Activated CD4-positive, alpha-beta T cell treated with anti-CD3 and anti-CD28 coated beads for 24 hours (primary cell): ENCODE data around the gene SYMPK.

Source experiments
- DNase-seq, 2 donors: peaks; one replicate each; pipeline ENCODE4 v3.0.0-alpha.2; 2020; ENCODE audit warnings: low read depth in 2 of 2

The SYMPK gene

DNA sequence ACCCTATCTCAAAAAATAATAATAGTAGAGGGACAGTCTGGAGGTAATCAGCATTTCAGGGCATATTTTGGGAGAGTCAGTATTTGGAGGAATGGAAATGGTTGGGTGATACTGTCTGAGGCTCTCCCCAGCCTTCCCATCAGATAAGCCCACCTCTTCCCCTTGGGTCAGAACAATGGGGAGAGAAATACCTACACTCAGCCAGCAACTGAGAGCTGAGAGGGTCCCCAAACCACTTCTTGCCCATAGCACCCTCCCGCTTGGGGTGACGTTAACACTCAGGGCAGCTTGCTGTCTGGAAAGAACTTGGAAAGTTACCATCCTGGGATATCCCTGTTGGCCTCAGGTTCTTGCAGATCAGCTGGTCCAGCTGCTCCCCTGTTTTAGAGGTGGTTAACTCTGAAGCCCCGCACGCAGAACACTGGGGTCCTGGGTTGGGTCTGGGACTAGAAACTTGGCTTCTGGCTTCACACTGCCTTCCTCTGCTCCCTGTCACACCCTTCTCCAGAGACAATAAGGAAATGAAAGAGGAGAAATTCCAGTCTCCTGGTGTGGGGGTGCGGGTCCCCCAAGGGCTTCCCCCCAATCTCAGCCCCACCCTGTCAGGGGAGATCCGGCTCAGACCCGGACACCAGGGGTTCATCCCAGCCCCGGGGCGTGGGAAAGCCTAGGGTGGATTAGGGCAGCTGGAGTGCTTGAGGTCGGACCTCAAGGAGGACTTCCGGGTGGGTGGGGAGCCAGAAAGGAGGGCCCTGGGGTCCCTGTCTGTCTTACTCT lies 3.6 kb upstream of the SYMPK start:
- no peak for DNase-seq

DNA sequence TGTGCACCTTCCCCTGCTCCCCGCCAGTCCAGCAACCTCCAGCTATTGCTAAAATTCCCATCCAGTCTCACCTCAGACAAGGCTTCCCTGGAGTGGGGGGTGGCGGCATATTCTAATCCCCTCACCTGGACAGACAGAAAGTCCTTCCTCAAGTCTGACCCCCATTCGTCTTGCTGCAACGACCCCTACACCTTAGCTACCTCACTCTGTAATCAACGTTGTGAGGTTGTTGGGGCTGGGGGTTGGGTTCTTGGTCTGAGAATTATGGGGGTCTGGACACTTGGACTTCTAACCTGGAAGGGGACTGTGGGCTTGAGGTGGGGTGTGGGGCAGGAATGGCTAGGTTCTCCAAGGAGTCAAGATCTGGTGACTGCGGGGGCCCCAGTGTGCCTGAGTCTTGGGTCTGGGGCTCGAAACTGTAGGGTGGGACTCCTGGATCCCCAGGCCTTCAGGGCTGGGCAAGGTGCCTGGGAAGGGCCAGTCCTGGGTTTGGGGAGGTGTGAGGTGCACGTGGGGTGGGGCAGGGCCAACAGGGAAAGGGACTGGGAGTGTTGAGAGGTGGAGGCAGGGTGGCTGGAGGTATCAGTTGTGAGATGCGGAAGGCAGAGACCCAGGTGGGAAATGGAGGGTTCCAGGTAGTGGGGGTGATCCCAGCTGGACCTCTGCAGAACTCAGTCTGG lies 2.5 kb upstream of the SYMPK start:
- no peak for DNase-seq

DNA sequence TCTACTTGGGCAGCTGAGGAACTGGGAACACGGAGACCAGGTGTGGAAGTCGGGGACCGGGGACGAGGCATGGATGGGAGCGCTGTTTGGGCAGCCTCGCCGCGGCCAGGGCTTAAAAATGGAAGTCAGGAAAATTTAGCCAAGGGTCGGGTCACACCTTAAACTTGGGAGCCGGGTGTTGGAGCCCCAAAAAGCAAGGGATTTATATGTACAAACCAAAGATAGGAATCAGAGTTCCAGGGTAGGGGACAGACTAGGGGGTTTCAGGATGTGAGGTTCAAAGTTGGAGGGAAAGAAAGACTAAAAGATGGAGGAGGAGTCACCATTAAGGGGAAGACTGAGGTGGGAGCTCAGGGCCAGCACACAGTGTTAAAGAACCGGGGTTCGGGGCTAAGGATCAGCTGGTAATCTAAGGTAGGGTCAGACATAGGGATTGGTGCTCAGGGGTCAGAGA lies 1.7 kb upstream of the SYMPK start:
- no peak for DNase-seq

DNA sequence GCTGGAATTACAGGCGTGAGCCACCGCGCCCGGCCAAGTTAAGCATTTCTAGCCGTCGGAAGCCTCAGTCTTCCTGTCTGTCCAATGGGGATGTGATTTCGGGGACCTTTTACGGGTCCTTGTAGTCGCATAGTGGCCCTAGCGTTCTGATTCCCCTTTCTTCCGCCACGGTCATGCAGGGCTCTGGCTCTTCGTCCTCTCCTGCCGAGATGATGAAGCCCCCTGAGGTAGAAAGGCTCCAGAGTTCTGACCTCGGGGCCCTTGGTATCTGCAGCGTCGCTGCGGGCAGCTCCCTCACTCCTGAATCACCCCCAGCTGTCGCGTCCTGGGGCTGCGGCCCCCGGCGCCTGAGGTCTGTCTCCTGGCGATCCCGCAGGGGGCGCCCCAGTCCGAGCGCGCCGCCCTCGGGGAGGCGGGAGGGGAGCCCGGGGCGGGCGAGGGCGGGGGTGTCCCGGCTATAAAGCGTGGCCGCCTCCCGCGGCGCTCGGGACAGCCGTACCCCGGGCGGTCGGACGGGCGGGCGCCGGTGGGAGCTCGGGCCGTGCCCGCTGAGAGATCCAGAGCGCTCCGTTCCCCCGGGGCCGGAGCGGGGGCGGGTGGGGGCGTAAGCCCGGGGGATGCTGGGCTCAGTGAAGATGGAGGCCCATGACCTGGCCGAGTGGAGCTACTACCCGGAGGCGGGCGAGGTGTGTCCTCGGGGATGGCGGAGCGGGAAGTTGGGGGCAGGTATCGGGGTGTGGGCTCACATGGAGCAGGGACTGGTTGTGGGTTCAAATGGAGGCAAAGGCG lies 1.1 kb upstream of the SYMPK start, which contains the start of gene FOXA3:
TSS of gene FOXA3 (plus strand) at position 487 of the 789 bp plus-strand sequence. CDS start at position 618, 131 bp downstream.
- no peak for DNase-seq

DNA sequence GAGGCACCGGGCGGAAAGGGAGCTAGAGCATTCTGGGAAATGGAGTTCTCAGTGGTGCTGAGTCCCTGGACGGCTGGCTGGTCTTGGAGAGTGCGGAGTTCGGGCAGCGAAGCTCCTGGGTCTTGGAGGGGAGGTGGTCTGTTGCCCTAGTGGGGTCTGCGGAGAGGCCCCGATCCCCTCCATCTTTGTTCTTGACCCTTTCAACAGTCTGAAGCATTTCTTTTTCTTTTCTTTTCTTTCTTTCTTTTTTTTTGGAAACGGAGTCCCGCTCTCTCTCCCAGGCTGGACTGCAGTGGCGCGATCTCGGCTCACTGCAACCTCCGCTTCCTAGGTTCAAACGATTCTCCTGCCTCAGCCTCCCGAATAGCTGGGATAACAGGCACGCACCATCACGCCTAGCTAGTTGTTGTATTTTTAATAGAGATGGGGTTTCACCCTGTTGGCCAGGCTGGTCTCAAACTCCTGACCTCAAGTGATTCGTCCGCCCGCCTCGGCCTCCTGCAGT lies 440 bp upstream of the SYMPK start:
- no peak for DNase-seq

DNA sequence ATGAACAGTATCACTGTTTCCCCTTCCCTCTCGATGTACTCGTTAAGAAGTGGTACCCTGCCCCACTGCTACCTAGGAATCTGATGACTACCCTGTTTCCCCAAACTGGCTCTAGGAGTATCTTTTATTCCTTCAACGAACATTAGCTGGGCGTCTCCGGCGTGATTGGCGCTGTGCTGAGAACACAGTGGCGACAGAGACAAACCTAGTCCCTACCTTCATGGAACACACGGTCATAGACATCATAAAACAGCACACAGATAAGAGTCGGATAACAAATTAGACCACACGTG lies 730 bp downstream of the SYMPK start:
- no peak for DNase-seq

DNA sequence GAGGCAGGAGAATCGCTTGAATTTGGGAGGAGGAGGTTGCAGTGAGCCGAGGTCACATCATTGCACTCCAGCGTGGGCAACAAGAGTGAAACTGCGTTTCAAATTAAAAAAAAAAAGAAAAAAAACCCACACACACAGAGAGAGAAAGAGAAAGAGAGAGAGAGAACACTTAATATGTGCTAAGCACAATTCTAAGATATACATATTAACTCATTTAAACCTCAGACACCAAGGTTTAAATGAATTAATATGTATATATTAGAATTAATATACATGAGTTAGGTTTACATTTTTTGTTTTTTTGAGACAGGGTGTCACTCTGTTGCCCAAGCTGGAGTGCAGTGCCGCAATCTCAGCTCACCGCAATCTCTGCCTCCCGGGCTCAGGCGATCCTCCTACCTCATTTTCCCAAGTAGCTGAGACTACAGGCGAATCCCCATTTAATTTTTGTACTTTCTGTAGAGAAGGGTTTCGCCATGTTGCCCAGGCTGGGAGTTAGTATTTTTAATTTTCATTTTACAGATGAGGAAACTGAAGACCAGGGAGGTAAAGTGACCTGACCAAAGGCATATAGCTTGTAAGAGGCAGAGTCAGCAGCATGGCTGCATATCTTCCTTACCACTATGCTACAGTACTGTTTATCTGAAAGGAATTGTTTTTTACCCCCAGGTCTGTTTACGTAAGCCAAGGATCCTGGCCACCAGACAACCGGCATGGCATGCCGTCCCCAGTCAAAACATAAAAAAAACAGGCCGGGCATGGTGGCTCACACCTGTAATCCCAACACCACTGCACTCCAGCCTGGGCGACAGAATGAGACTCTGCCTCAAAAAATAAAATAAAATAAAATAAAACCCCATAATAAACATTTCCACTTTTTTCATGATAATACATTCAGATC lies 2.3 kb downstream of the SYMPK start:
- DNase-seq = no peak

DNA sequence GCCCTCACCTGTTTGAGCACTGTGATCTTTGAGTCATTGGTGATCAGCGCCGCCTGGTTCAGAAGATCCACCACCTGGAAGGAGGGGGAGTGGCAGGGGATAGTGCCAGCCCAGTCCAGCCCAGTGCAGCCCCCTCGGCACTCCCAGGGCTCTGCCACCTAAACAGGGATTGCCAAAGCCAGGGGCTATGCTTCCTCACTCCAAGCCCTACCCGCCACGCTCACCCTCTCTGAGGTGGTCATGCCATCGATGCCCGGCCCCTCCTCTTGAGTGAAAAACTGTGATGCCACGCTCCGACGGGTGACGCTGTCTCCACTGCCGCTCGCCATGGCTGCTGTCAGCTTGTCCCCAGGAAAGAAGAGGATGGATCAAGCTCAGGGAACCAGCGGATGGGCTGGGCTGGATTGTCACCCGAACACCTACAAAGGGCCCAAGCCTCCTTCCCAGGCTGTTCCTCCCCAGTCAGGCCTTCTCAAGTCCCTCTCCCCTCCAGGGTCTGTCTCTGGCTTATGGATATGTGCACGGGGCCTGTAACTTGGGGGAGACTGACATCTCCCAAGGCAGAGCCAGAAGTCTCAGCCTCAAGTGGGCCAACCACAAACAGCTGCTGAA lies 8.7 kb downstream of the SYMPK start:
- no peak for DNase-seq

DNA sequence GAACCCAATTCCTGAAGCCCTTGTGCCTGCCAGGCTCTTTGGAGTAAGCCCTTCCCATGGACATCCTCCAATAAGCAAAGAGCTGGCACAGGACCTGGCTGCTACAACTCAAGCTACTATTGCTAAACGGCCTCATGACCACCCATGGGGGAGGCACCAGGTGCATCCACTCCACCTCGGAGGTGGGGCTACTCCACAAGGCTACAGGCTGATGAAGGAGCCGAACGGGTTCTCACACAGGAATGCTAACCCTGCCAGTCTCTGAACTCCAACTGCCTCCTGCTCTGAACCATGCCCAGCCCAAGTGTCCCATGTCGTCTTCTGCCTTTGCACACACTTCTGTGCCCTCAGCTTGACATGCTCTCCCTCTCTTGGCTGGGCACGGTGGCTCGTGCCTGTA lies 10.0 kb downstream of the SYMPK start:
- no peak for DNase-seq

DNA sequence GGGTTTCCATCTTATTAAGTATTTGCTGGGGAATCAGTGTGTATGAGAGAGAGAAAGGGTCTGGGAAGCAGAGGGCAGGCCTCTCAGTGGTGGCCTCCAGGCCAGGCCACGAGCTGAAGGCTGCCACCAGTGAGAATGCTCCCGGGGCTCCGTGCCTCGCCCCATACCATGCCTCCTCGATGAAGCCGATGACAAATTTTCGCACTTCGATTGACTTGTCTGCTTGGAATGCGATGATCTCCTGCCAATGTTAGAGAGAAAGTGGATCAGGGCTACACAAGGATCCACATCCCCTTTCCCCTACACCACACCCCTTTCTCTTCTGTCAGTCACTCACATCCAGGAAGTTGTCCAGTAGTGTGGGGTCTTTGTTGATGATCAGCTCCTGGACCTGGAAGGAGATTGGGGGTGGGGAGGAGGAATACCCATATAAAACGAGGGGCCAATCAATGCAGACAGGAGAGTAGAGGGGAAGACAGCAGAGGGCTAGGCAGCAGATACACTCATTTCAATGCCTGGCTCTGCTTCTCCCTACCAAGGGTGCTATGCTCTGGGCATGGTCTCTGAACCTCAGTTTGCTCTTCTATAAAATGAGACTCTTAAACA lies 10.7 kb downstream of the SYMPK start:
- no peak for DNase-seq

DNA sequence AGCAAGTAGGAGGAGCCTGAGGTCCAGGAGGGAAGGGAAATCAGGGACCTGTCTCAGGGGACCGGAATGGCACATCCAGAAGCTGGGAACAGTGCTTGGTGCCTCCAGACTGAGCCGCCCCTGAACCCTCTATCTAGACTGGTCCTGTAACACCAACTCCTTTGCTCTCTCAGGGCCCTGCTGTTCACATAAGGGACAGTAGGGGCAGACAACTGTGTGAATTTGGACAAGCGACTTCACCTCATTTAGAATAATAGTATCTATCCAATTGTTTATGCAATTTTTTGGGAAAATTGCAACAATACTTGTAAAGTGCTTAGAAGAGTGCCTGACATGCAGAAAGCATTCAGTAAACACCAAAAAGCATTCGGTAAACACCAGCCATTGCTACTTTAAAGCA lies 14.0 kb downstream of the SYMPK start:
- no peak for DNase-seq

DNA sequence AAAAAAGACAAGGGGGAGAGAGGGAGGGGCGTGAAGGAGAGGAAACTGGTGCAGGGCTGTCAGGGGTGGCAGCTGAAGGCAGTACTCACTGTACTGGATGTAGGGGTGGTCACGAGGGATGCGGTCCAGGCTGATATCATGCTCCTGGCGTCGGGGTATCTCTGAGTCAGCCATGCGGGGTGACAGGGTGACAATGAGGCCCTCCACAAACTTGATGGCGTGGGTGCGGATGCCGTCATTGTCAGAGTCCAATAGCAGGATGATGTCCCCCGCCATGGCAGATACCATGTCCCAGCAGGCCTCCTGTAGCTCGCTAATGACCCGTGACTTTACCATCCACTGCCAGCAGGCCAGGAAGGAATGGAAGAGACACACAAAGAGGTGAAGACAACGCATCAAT lies 15.3 kb downstream of the SYMPK start:
- DNase-seq = no peak

DNA sequence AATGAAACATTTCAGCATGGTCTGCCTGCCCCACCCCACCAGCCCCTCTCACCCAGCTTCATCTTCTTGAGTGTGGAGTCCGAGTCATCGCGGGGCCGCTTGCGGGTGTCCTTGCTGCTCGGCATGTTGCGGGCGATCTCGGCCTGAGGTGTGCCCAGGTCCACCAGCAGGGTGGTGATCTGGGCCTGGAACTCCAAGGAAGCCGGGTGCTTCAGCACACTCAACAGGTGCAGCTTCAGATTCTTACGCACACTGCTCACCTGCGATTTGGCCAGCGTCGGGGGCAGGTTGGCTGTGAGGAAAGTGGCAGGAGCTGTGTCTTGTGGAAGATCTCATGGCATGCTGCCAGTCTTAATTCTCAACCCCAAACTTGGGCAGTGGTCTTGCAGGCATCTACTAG lies 20.7 kb downstream of the SYMPK start:
- no peak for DNase-seq

DNA sequence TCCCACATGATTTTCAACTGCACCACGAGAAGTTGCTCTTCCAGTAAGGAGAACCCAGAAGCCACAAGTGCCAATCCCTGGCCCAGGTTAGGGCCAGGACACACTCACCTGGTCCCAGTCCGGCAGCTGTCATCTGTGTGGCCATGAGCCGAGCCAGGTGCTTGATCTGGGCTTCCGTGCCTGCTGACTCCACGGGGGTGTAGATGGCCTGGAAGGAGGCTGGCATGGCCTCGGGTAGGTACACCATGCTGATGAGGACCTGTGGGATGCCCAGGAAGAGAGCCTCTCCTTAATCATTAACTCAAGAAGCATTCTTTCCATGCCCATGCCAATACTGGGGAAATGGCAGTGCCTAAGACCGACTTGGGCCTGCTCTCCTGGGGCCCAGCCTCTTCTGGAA lies 28.0 kb downstream of the SYMPK start:
- DNase-seq = no peak

DNA sequence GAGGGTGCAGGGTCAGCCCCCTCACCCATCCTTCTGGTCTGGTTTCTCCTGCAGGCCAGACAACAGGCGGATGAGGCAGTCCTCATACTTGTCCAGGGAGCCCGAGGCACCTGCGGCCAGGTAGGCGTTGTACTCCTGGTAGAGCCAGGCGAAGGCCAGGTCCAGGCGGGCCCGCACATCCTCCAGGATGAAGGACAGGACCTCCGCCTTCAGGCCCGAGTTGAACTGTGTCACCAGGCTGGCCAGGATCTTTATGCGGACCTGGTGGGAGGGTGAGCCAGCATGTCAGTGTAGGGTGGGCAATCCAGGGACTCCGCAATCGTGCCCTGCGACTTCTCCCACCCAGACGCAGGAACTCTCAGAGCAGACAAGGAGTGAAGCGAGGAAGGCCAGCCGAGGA lies 34.0 kb downstream of the SYMPK start:
- no peak for DNase-seq

DNA sequence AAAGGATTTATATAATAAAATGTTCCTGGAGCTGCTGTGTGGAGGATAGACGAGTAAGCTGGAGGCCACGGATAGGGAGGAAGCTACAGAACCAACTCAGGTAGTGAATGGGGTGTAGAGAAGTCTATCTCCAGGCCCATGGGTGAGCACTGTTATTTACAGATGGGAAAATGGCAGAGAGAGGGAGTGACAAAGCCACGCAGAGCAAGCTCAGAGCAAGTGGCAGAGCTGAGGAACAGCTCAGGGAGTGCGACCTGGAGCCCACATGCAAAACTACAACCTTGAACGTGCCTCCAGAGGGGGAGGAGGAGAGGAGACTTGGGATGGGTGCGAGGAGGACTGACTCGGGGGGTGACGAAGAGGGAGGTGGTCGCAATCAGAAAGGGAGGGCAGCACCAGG lies 34.4 kb downstream of the SYMPK start:
- DNase-seq = no peak

DNA sequence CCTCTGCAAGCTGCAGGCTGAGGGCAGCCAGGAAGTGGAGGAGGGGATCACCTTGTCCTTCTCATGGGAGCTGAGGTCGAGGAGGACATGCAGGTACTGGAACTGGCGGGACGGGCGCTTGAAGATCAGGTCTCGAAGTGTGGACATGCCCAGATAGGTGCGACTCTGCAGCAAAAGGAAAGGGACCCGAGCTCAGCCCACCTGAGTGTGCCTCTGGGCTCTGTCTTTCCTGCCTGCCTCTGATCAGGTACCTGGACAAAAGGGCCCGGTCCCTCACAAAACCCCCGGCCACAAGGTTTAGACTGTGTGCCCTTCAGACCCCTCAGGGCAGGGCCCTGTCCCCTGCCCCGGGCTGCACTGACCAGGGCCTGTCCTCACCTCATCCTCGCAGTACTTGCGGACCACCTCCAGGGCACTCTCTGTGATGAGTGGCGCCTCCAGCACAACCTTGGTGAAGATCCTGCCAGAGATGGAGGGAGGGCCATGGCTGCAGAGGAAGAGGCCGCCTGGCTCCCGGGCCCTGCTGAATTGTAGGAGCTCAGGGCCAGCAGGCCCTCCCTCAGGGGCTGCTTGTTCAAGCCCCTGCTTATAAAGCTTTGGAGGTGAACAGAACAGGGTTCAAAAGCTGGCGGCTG lies 35.4 kb downstream of the SYMPK start:
- DNase-seq = no peak

DNA sequence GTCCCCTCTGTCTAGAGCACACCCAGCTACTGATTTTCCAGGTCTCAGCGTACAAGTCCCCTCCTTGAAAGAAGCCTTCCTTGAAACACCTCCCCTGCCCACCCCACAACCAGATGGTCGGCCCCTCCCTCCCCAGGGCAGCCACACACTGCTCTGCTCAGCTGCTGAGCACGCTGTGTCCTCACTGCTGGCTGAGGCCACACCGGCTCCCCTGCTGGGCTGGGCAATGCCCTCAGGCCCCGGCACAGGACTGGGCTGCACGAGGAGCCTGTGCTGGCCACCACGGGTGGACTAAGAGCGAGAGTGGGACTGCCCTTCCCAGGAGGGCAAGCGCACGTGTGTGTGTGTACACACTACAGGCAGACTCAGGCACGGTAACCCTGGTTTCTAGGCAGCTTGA lies 36.0 kb downstream of the SYMPK start:
- no peak for DNase-seq

DNA sequence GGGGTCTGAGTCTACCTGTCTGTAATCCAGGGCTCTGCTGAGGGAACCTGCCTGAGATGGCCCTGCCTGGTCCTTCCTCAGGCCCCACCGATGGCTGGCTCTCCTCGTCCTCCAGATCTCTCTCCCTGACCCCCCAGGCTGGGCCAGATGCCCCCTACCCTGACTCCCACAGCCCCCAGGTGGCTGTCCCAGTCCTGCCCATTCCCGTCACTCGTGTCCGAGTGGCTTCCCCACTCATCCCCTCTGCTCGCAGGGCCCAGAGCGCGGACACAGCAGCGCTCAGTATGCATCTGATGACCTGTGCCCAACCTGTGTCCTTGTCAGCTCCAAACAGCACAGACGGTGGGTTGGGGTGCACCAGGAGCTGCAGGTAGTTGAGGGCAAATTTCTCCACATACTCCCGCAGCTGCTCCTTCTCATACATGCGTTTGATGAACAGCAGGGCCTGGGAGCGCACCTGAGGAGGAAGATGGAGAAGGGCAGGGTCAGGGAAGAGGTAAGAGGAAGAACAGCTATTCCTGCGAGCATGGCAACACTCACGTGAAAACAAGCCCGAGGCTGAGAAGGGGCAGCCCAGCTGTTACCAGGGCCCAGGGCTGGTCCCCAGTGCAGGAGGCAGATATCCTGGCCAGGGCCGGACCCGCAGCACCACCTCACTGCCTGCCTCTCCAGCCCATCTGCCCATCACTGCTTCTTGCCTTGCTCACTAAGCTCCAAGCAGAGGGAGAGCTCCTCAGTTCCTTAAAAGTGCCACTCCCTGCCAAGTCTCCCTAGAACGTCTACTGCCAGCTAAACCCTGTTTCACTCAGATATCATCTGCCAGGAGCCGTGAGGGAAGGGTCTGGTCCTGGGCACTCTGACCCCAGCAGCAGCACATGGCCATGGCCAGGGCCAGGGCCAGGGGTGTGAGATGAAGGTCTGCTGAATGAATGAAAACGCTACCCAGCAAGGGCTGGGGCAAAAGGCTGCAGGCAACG lies 36.7 kb downstream of the SYMPK start:
- DNase-seq = no peak
